Astrocyte (in vitro differentiated cells and primary cell): ENCODE data around the gene CREB5. TPM values are rescaled to one million over a fixed set of nuclear protein-coding genes. Genes with fewer than 3 reads are reported as not detected.

Experiments used
- DNase-seq: peaks from one replicate; pipeline ENCODE4 v3.0.0-alpha.2; 2010; ENCODE audit warnings: low read depth
- FAIRE-seq: peaks from 2 replicates; lab custom pipeline; 2011; peaks lifted over from hg19 to GRCh38; lab: Jason Lieb, UNC
- H2AFZ ChIP-seq: 2 replicates; pipeline ENCODE4 v1.6.0; 2012; ENCODE audit warnings: low read depth, low read length, inconsistent platforms
- H3K27ac ChIP-seq: 2 replicates; pipeline ENCODE4 v1.5.1; 2011; ENCODE audit warnings: low read depth, low read length, inconsistent platforms
- H3K27me3 ChIP-seq: 2 replicates; pipeline ENCODE4 v1.6.0; 2011; ENCODE audit warnings: low read length, inconsistent platforms; ENCODE audit not compliant: insufficient read depth
- H3K36me3 ChIP-seq: 2 replicates; pipeline ENCODE4 v1.5.1; 2011; ENCODE audit warnings: low read length, inconsistent platforms; ENCODE audit not compliant: insufficient read depth
- H3K4me1 ChIP-seq: 2 replicates; pipeline ENCODE4 v1.5.1; 2011; ENCODE audit warnings: low read length, inconsistent platforms; ENCODE audit not compliant: insufficient read depth
- H3K4me2 ChIP-seq: 2 replicates; pipeline ENCODE4 v1.6.0; 2012; ENCODE audit warnings: low read length, inconsistent platforms
- H3K4me3 ChIP-seq: 2 replicates; pipeline ENCODE4 v1.5.1; 2011; ENCODE audit warnings: low read depth, mild to moderate bottlenecking, low read length, inconsistent platforms; ENCODE audit not compliant: insufficient read depth
- H3K79me2 ChIP-seq: 2 replicates; pipeline ENCODE4 v1.6.0; 2012; ENCODE audit warnings: mild to moderate bottlenecking, low read length, inconsistent platforms; ENCODE audit not compliant: insufficient read depth
- H3K9ac ChIP-seq: 2 replicates; pipeline ENCODE4 v1.6.0; 2012; ENCODE audit warnings: mild to moderate bottlenecking, low read length, inconsistent platforms
- H3K9me3 ChIP-seq: 2 replicates; pipeline ENCODE4 v1.5.1; 2012; ENCODE audit warnings: low read depth, mild to moderate bottlenecking, low read length, inconsistent platforms; ENCODE audit not compliant: insufficient read depth
- H4K20me1 ChIP-seq: 2 replicates; pipeline ENCODE4 v1.6.0; 2012; ENCODE audit warnings: low read length, inconsistent platforms; ENCODE audit not compliant: insufficient read depth
- H3K27ac Mint-ChIP-seq: one replicate; pipeline ENCODE4 v1.8.0; 2021; ENCODE audit warnings: mild to moderate bottlenecking, mixed read lengths; ENCODE audit not compliant: unreplicated experiment
- H3K27me3 Mint-ChIP-seq: one replicate; pipeline ENCODE4 v1.8.0; 2021; ENCODE audit warnings: low read depth, mixed read lengths; ENCODE audit not compliant: unreplicated experiment
- H3K36me3 Mint-ChIP-seq: one replicate; pipeline ENCODE4 v1.8.0; 2021; ENCODE audit warnings: low read depth, mixed read lengths; ENCODE audit not compliant: unreplicated experiment
- H3K4me1 Mint-ChIP-seq: one replicate; pipeline ENCODE4 v1.8.0; 2021; ENCODE audit warnings: low read depth, mixed read lengths; ENCODE audit not compliant: unreplicated experiment
- H3K4me3 Mint-ChIP-seq: one replicate; pipeline ENCODE4 v1.8.0; 2021; ENCODE audit warnings: mild to moderate bottlenecking, moderate library complexity, mixed read lengths; ENCODE audit not compliant: unreplicated experiment
- H3K9me3 Mint-ChIP-seq: one replicate; pipeline ENCODE4 v1.8.0; 2021; ENCODE audit warnings: mild to moderate bottlenecking, mixed read lengths; ENCODE audit not compliant: unreplicated experiment
- EZH2 ChIP-seq: IDR thresholded peaks from 2 replicates; pipeline ENCODE4 v1.6.1; 2012; ENCODE audit warnings: mild to moderate bottlenecking, low read length, inconsistent platforms; ENCODE audit not compliant: insufficient read depth
- total RNA-seq: library from RNA; stranded (reverse); gene quantifications from 2 replicates; pipeline ENCODE4 v1.2.1, GENCODE V29; 2021
- TF ChIP-seq, protein P1 (sequence below): IDR thresholded peaks from 2 replicates; pipeline ENCODE4 v1.5.1; 2011; ENCODE audit warnings: low read depth, mild to moderate bottlenecking, inconsistent platforms, low read length, moderate library complexity; ENCODE audit not compliant: insufficient read depth

The CREB5 gene
- total RNA-seq, 1 donor from 2014 or later: 25.4 TPM

DNA sequence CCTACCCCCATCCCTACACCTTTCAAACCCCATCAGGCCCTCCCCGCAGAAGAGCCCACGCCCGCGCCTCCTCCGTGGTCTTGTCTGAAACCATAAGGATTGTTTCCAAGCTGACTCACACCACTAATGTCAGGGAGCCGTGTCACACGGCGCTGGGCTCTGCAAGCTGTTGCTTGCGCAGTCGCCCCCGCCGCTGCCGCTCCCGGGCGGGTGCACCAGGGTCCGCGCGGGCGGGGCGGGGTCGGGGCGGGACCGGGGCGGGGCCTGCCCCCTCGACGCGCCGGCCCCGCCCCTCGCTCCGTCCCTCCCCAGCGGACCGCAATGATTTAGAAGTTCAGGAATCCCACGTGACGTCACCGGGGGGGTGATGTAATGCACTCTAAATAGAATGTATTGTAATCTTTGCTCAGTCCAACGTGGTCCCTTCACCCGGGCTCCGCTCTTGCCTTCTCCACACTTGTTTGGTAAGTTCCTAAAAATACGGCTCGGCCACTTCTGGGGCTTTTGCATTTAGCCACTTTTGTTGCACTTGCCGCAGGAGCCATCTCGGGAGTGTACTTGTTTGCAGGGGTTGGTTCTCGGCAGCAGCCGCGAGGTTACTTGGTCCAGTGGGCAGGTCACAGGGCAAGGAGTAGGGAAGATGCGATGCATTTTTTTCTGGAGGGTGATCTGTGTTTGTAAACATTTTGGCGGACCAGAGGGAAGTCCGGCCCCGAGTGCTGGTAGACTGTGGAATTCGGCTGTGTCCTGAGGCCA, 3.2 kb upstream of the CREB5 start:
- FAIRE-seq (no peak), DNase-seq (peak; percentile 94)
- Histone ChIP-seq H3K4me3 (peak overlapping the region; percentile 82), H4K20me1 (peaks cover 3% of the 10 kb centered on the region), H3K9me3 (no peaks in the 10 kb centered on the region), H3K4me2 (peak overlapping the region; percentile 88), H3K4me1 (peaks cover 26% of the 10 kb centered on the region), H3K79me2 (peaks cover 3% of the 10 kb centered on the region), H3K27me3 (no peaks in the 10 kb centered on the region), H3K27ac (peak overlapping the region; percentile 87), H3K9ac (peak overlapping the region; percentile 99), H3K36me3 (no peaks in the 10 kb centered on the region), H2AFZ (peak overlapping the region; percentile 39)
- no peak for TF ChIP-seq EZH2
- TF ChIP-seq, protein P1, sequence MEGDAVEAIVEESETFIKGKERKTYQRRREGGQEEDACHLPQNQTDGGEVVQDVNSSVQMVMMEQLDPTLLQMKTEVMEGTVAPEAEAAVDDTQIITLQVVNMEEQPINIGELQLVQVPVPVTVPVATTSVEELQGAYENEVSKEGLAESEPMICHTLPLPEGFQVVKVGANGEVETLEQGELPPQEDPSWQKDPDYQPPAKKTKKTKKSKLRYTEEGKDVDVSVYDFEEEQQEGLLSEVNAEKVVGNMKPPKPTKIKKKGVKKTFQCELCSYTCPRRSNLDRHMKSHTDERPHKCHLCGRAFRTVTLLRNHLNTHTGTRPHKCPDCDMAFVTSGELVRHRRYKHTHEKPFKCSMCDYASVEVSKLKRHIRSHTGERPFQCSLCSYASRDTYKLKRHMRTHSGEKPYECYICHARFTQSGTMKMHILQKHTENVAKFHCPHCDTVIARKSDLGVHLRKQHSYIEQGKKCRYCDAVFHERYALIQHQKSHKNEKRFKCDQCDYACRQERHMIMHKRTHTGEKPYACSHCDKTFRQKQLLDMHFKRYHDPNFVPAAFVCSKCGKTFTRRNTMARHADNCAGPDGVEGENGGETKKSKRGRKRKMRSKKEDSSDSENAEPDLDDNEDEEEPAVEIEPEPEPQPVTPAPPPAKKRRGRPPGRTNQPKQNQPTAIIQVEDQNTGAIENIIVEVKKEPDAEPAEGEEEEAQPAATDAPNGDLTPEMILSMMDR: no peak
- H3K36me3 Mint-ChIP-seq: no peaks in the 10 kb centered on the region
- H3K27me3 Mint-ChIP-seq: peaks cover 7% of the 10 kb centered on the region
- H3K9me3 Mint-ChIP-seq: no peaks in the 10 kb centered on the region
- peak overlapping the region; percentile 99 for H3K27ac Mint-ChIP-seq
- H3K4me1 Mint-ChIP-seq: peaks cover 26% of the 10 kb centered on the region
- peak overlapping the region; percentile 96 for H3K4me3 Mint-ChIP-seq

DNA sequence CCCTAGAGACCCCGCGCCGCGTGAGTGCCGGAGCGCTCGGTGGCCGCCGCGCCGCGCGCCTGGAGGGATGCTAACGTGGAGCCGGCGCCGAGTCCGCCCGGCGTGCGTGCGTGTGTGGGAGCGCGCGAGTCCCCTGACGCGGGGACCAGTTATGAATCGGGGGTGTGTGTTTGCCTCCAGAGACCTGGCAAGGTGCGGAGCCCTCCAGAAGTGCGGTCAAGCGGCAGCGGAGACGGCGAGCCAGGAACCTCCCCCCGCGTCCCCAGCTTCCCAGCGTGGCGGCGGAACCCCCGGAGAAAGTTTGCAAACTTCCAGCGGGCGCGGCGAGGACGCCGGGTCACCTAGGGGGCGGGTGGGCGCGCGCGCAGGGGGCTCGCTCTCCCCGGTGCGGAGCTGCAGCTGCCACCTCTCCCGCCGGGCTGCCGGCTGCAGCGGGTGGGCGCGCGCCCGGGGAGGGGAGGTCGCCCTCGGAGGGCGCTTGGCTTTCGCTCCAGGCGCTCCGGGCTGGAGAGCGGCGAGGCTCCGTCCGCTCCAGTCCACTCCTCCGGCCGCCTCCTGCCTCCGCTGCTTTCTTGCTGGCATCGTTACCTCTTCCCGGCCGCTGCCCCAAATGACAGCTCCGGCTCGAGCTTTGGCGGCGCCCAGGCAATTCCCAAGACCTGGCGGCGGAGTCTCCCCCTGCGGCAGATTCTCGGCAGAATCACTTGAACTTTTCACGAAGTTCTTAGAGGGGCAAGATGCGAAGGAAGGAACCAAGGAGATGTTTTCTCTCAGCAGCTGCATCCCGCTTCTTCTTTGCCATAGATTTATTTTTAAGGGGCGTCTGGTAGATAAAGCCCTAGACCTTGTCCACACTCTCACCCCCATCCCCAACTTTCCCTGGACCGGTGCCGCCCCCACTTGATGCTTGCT, 2.3 kb upstream of the CREB5 start:
- no peaks in the 10 kb centered on the region for H3K9me3 Mint-ChIP-seq
- Histone ChIP-seq H3K36me3 (no peaks in the 10 kb centered on the region), H3K79me2 (peaks cover 3% of the 10 kb centered on the region), H3K4me2 (peak overlapping the region; percentile 88), H2AFZ (peak overlapping the region; percentile 39), H4K20me1 (peaks cover 3% of the 10 kb centered on the region), H3K4me1 (peaks cover 26% of the 10 kb centered on the region), H3K9me3 (no peaks in the 10 kb centered on the region), H3K9ac (peak overlapping the region; percentile 99), H3K4me3 (peak overlapping the region; percentile 82), H3K27me3 (no peaks in the 10 kb centered on the region), H3K27ac (peak overlapping the region; percentile 87)
- H3K36me3 Mint-ChIP-seq: no peaks in the 10 kb centered on the region
- FAIRE-seq: no peak
- no peak for TF ChIP-seq EZH2
- TF ChIP-seq, protein P1: no peak
- peak overlapping the region; percentile 96 for H3K4me3 Mint-ChIP-seq
- peaks cover 26% of the 10 kb centered on the region for H3K4me1 Mint-ChIP-seq
- H3K27ac Mint-ChIP-seq: peak overlapping the region; percentile 99
- peaks cover 5% of the 10 kb centered on the region for H3K27me3 Mint-ChIP-seq
- peak; percentile 23 for DNase-seq
